Neural cell (in vitro differentiated cells): Measurements from ENCODE around the gene OLFM1. TPM values are rescaled to one million over a fixed set of nuclear protein-coding genes. Genes with fewer than 3 reads are reported as not detected.

ENCODE experiments used
- H2AFZ ChIP-seq: fragments of 200-600, 300-800 bp; sonication (generic), shearing (Covaris generic); 2 replicates; pipeline ENCODE4 v1.6.0; 2014; ENCODE audit warnings: low read depth, mild to moderate bottlenecking, antibody characterized with exemption, low read length, moderate library complexity
- H3F3A ChIP-seq: fragments of 200-600 bp; shearing (Covaris generic); 2 replicates; pipeline ENCODE4 v1.6.1; 2016; ENCODE audit warnings: mild to moderate bottlenecking, moderate library complexity, mixed read lengths, antibody characterized with exemption, low read length; ENCODE audit not compliant: insufficient read depth, poor library complexity, severe bottlenecking
- H3K27ac ChIP-seq: fragments of 200-600, 300-800 bp; sonication (generic), shearing (Covaris generic); 2 replicates; pipeline ENCODE4 v1.5.1; 2014; ENCODE audit warnings: mild to moderate bottlenecking, low read length, moderate library complexity
- H3K27me3 ChIP-seq: fragments of 300-800, 200-600 bp; sonication (generic), shearing (Covaris generic); 2 replicates; pipeline ENCODE4 v1.6.0; 2014; ENCODE audit warnings: mild to moderate bottlenecking, low read depth, low read length, moderate library complexity; ENCODE audit not compliant: insufficient read depth
- H3K36me3 ChIP-seq: fragments of 300-800, 200-600 bp; sonication (generic), shearing (Covaris generic); 2 replicates; pipeline ENCODE4 v1.5.1; 2014; ENCODE audit warnings: mild to moderate bottlenecking, antibody characterized with exemption, low read length, moderate library complexity; ENCODE audit not compliant: insufficient read depth
- H3K4me2 ChIP-seq: fragments of 300-800, 200-600 bp; sonication (generic), shearing (Covaris generic); 2 replicates; pipeline ENCODE4 v1.6.0; 2014; ENCODE audit warnings: mild to moderate bottlenecking, low read length
- H3K4me3 ChIP-seq: fragments of 300-800, 200-600 bp; sonication (generic), shearing (Covaris generic); 2 replicates; pipeline ENCODE4 v1.5.1; 2014; ENCODE audit warnings: mild to moderate bottlenecking, low read length, moderate library complexity
- H3K79me2 ChIP-seq: fragments of 200-600 bp; shearing (Covaris generic); replicated peaks from 2 replicates; pipeline ENCODE4 v1.6.0; 2014; ENCODE audit warnings: mild to moderate bottlenecking, low read length, moderate library complexity; ENCODE audit not compliant: insufficient read depth
- H3K9ac ChIP-seq: fragments of 300-800, 200-600 bp; sonication (generic), shearing (Covaris generic); 2 replicates; pipeline ENCODE4 v1.6.1; 2016; ENCODE audit warnings: mild to moderate bottlenecking, low read length, mixed read lengths
- H3K9me2 ChIP-seq: fragments of 200-600 bp; shearing (Covaris generic); 2 replicates; pipeline ENCODE4 v1.6.1; 2016; ENCODE audit warnings: mild to moderate bottlenecking, low read length, mixed read lengths; ENCODE audit not compliant: insufficient read depth
- H3K9me3 ChIP-seq: fragments of 200-600, 300-800 bp; sonication (generic), shearing (Covaris generic); 2 replicates; pipeline ENCODE4 v1.6.1; 2016; ENCODE audit warnings: mild to moderate bottlenecking, mixed run types, low read length, moderate library complexity, mixed read lengths
- H4K20me1 ChIP-seq: fragments of 200-600 bp; shearing (Covaris generic); 2 replicates; pipeline ENCODE4 v1.6.1; 2016; ENCODE audit warnings: mild to moderate bottlenecking, mixed run types; ENCODE audit not compliant: insufficient read depth
- CTCF ChIP-seq: fragments of 450-650 bp; IDR thresholded peaks from 2 replicates; pipeline ENCODE4 v1.5.1; 2014; ENCODE audit warnings: antibody characterized with exemption, mild to moderate bottlenecking, moderate library complexity; ENCODE audit not compliant: poor library complexity, severe bottlenecking
- EP300 ChIP-seq: fragments of 450-650 bp; conservative IDR thresholded peaks from 2 replicates; pipeline ENCODE4 v1.6.1; 2014; ENCODE audit warnings: antibody characterized with exemption, mild to moderate bottlenecking, moderate library complexity; ENCODE audit not compliant: poor library complexity, severe bottlenecking
- EZH2 ChIP-seq: fragments of 200-600, 300-800 bp; shearing (Covaris generic), sonication (generic); IDR thresholded peaks from 2 replicates; pipeline ENCODE4 v1.6.1; 2014; ENCODE audit warnings: antibody characterized with exemption, low read length, borderline replicate concordance, mild to moderate bottlenecking; ENCODE audit not compliant: insufficient read depth, poor library complexity, severe bottlenecking
- MXI1 ChIP-seq: fragments of 450-650 bp; conservative IDR thresholded peaks from 2 replicates; pipeline ENCODE4 v1.6.1; 2014; ENCODE audit warnings: antibody characterized with exemption, mild to moderate bottlenecking; ENCODE audit not compliant: poor library complexity, severe bottlenecking
- POLR2AphosphoS5 ChIP-seq: IDR thresholded peaks from 2 replicates; pipeline ENCODE4 v1.6.1; 2012
- RAD21 ChIP-seq: fragments of 450-650 bp; conservative IDR thresholded peaks from 2 replicates; pipeline ENCODE4 v1.6.1; 2014; ENCODE audit warnings: antibody characterized with exemption, mild to moderate bottlenecking, moderate library complexity
- REST ChIP-seq: IDR thresholded peaks from 2 replicates; pipeline ENCODE4 v1.6.1; 2012; ENCODE audit warnings: borderline replicate concordance
- SMC3 ChIP-seq: fragments of 450-650 bp; conservative IDR thresholded peaks from 2 replicates; pipeline ENCODE4 v1.6.1; 2014; ENCODE audit warnings: antibody characterized with exemption, mild to moderate bottlenecking, moderate library complexity; ENCODE audit not compliant: poor library complexity
- TAF1 ChIP-seq: IDR thresholded peaks from 2 replicates; pipeline ENCODE4 v1.6.1; 2012; ENCODE audit warnings: low read depth
- polyA plus RNA-seq: library from polyadenylated mRNA; depleted of rRNA; stranded (reverse); fragments of >200 nt; gene quantifications from 2 replicates; pipeline ENCODE4 v1.2.3, GENCODE V29; 2014

The OLFM1 gene
- polyA plus RNA-seq, 1 donor from 2014 or later: 102 TPM

GRCh38 chr9:135081264-135081660, 6.2 kb upstream of the OLFM1 start:
- TF ChIP-seq POLR2AphosphoS5 (no peak), CTCF (no peak), EP300 (no peak), EZH2 (no peak), MXI1 (no peak), RAD21 (no peak), SMC3 (no peak), TAF1 (no peak), REST (no peak)
- no peaks in the 10 kb centered on the region for H3F3A ChIP-seq
- no peaks in the 10 kb centered on the region for H4K20me1 ChIP-seq
- no peak overlapping the region for H3K4me3 ChIP-seq
- no peaks in the 10 kb centered on the region for H3K9me2 ChIP-seq
- H3K36me3 ChIP-seq: no peaks in the 10 kb centered on the region
- peaks cover 7% of the 10 kb centered on the region for H3K9me3 ChIP-seq
- H3K79me2 ChIP-seq: no peaks in the 10 kb centered on the region
- no peak overlapping the region for H2AFZ ChIP-seq
- no peak overlapping the region for H3K4me2 ChIP-seq
- no peak overlapping the region for H3K27ac ChIP-seq
- no peaks in the 10 kb centered on the region for H3K27me3 ChIP-seq
- no peak overlapping the region for H3K9ac ChIP-seq

- Histone ChIP-seq H3F3A (no peaks in the 10 kb centered on the region), H3K4me3 (no peak overlapping the region), H3K4me2 (no peak overlapping the region), H4K20me1 (no peaks in the 10 kb centered on the region), H3K27me3 (peaks cover 3% of the 10 kb centered on the region), H3K36me3 (no peaks in the 10 kb centered on the region), H2AFZ (no peak overlapping the region), H3K9me3 (peaks cover 7% of the 10 kb centered on the region), H3K9ac (no peak overlapping the region), H3K9me2 (no peaks in the 10 kb centered on the region), H3K79me2 (no peaks in the 10 kb centered on the region), H3K27ac (no peak overlapping the region)
- TF ChIP-seq REST: no peak
- no peak for TF ChIP-seq CTCF
- TF ChIP-seq MXI1: no peak
- no peak for TF ChIP-seq POLR2AphosphoS5
- no peak for TF ChIP-seq RAD21
- no peak for TF ChIP-seq TAF1
- no peak for TF ChIP-seq EP300
- TF ChIP-seq EZH2: no peak
- TF ChIP-seq SMC3: no peak
These were observed 5.7 kb upstream of the OLFM1 start for GRCh38 chr9:135081731-135082130.
